GM21529 (cell line): Measurements from ENCODE around the gene PEX11G.

Experiments used
- ATAC-seq: cut with Tn5 transposase; IDR thresholded peaks from one replicate; pipeline ENCODE4 v1.9.1; 2021; ENCODE audit not compliant: unreplicated experiment

PEX11G gene

GRCh38 chr19:7522072-7522922, 33.5 kb upstream of the PEX11G start, which contains the start of gene MCOLN1:
Gene MCOLN1, plus strand, starts transcription at chr19:7522624. Its CDS starts 127 bp downstream, at chr19:7522751.
- ATAC-seq: peak; percentile 79

DNA sequence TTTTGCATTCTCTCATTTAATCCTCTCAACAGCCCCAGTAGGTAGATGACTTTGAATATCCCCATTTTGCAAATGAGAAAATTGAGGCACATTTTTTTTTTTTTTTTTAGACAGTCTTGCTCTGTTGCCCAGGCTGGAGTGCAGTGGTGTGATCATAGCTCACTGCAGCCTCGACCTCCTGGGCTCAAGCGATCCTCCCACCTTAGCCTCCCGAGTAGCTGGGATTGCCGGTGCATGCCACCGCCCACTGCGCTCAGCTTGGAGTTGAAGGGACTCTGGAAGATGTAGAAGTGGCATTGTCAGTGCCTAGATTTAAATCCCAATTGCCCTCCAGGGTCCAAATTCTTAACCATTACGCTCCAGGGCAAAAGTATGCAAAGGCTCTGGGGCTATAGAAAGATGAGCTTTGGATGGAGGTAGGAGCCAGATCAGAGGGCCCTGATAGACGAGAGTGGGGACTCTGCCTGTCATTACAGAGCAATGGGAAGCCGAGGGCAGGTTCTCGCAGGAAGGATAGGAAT, 32.8 kb upstream of the PEX11G start:
- no peak for ATAC-seq

GRCh38 chr19:7520131-7521051, 31.6 kb upstream of the PEX11G start:
- no peak for ATAC-seq

DNA sequence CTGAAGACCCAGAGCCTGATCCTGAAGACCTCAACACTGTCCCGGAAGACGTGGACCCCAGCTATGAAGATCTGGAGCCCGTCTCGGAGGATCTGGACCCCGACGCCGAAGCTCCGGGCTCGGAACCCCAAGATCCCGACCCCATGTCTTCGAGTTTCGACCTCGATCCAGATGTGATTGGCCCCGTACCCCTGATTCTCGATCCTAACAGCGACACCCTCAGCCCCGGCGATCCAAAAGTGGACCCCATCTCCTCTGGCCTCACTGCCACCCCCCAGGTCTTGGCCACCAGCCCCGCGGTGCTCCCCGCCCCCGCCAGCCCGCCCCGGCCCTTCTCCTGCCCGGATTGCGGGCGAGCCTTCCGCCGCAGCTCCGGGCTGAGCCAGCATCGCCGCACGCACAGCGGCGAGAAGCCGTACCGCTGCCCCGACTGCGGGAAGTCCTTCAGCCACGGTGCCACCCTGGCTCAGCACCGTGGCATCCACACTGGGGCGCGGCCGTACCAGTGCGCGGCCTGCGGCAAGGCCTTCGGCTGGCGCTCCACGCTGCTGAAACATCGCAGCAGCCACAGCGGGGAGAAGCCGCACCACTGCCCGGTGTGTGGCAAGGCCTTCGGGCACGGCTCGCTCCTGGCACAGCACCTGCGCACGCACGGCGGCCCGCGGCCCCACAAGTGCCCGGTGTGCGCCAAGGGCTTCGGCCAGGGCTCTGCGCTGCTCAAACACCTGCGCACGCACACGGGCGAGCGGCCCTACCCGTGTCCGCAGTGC, 30.7 kb upstream of the PEX11G start:
- no peak for ATAC-seq

DNA sequence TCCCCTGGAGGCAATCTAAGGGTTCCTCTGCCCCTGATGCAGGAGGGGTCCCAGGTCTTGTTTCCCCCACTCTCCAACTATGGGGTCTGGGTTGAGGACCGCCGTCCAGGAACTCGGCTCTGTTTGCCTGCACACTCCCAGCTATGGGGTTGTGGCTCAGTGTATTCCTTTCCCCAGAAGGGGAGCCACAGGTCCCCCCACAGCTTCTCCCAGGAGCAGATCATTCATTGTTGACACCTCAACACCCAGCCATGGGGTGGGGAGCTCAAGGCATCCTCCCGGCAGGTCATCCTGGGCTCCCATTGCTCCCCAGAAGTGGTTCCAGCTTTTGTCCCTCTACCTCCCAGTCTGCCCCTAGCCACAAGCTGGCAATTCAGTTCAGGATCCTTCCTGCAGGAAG, 28.0 kb upstream of the PEX11G start:
- no peak for ATAC-seq

DNA sequence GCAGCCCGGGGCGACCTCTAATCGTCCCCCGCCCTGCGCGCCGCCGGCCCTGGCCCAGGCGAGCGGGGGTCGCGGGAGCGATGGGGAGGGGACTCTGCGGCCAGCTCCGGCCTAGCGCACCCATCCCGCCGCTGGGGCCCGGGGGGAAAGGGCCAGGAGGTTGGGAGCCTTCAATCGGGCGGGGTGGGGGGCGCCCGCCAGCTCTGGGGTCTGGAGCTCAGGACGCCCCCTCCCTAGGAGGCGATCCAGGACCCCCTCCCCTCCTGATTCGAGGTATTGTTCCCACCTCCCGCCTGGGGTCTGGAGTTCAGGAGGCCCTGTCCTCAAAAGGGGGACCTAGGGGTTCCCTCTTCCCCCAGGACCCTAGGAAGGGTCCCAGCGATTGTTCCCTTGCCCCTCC, 27.5 kb upstream of the PEX11G start:
- ATAC-seq: no peak

DNA sequence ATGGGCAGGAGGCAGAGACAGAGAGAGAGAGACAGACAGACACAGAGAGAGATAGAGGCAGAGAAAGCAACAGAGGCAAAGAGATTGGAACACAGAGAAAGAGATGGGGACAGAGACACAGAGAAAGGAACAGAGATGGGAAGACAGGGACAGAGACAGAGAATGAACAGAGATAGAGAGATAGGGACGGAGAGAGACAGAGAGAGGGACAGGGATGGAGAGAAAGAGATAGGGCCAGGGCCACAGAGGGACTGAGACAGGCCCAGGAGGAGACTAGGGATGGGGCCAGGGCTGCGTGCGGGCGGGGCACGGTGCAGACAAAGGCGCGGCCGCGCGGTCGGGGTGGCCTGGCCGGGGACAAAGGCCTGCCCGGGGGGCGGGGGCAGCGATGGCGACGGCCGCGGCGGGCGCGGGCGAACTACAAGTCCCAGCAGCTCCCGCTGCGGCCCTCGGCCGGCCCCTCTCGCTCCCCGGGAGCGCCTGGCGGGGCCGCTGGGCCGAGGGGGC, 26.9 kb upstream of the PEX11G start, which contains the start of gene ZNF358:
ZNF358 (plus strand) TSS at position 459 of the 507 bp plus-strand sequence. CDS start 3,140 bp downstream, outside the sequence.
- no peak for ATAC-seq

DNA sequence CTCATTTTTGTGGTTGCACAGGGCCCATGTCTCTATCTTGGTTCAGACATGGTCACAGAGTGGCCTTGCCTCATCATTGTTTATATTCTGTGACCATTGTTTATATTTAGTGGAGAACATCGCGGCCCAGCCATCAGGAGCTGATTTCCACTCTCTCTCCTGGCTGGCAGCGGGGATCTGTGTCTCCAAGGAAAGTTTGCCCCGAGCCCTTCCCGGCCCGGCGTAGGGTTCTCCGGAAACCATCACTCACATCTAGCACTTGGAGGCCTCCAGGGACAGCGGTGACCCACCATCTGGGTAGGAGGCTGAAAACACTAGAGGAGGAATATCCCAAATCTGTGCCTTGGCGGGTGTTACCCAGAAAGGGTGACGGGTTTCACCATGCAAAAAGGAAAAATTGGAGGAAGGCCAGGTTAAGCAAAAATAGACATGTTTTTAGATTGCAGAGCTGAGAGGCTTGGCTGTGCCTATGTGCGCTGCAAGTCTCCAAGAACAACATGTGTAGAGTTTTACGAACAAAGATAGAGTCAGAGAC, 26.3 kb upstream of the PEX11G start:
- ATAC-seq: no peak

DNA sequence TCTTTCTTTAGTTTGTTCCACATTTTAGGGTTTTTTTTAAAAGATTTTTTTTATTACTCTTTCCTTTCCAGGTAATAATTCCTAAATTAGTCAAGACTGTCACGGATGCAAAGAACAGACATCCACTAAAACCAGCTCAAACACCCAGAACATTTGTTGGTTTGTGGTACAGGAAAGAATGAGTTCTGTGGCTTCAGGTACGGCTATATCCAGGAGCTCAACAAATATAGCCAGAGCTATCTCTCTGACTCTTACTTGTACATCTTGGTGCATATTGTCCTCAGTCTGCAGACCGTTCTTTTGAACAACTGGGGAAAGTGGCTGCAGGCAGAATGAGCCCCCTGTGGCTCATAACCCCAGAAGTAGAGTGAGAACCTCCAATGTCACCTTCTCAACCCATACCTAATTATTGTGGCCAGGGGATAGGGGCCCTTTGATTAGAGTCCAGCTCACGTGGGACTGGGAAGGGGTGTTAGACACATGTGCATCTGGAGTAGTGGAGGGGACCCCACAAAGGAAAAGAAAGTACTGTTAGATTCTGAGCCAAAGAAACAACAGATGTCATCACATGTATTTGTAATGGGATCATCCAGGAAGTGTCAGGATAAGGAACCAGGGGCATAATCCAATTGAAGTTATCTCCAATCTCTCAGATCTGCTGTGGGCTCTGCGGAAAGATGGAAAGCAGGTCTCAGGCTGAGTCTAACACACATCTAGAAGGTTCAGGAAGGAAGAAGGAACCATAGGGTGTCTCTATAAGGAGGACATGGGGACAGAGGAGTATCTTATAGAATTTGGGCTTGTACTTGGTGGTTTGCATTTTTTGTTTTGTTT, 25.2 kb upstream of the PEX11G start:
- no peak for ATAC-seq

GRCh38 chr19:7512400-7512851, 23.6 kb upstream of the PEX11G start:
- no peak for ATAC-seq

DNA sequence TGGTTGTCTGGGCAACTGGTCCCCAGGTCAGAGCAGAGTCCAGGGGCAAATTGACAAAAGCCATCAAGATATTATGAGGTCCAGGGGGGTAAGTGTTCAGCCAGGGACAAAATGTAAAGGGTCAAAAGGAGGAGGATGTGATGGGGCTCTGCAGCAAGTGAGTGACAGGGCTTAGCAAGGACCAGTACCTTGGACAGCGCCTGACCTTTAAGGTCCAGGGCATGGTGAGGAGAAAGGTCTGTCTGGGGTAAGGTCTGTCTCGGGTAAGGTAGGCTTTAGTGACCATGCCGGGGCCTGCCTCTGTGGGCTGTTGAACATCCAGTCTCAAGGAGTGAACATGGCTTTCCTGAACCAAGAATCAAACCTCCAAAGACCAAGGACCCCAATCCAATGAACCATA, 20.8 kb upstream of the PEX11G start:
- no peak for ATAC-seq

- no peak for ATAC-seq
Observed at GRCh38 chr19:7507884-7508283, 19.0 kb upstream of the PEX11G start.

DNA sequence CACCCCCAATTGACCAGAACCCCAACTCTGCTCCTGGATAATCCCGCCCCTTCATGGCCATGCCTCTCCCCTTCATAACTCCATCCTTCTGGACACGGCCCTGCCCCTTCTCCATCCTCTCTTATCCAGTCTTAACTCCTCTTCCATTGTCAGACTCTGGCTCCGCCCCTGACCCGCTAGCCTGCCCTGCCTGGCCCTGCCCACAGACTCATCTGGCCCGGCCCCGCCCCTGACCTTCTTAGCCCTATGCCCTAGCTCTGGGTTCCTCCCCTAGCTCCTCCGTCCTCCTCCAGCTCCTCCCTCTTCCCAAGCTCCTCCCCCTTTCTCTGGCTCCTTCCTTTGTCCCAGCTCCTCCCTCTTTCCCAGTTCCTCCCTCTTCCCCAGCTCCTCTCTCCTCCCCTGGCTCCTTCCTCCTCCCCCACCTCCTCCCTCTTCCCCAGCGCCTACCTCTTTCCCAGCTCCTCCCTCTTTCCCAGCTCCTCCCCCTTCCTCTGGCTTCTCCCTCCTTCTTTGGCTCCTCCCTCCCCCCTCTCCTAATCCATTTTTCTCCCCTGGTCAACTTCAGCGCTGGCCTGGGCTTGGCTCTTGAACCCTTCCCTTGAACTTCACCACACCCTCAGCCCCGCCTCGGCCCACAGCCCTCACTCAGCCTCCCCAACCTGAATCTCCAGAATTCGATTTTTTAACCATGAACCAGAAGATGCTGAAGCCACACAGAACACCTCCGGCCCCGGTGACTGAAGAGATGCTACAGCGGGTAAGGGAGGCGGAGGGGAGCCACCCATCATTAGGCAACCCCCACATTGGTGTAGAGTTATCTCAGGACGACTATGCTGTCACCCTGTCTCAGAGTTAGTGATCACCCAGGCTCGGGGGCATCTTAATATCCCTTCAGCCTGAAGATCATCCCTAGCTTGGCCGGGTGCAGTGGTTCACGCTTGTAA, 17.8 kb upstream of the PEX11G start:
- ATAC-seq: no peak

DNA sequence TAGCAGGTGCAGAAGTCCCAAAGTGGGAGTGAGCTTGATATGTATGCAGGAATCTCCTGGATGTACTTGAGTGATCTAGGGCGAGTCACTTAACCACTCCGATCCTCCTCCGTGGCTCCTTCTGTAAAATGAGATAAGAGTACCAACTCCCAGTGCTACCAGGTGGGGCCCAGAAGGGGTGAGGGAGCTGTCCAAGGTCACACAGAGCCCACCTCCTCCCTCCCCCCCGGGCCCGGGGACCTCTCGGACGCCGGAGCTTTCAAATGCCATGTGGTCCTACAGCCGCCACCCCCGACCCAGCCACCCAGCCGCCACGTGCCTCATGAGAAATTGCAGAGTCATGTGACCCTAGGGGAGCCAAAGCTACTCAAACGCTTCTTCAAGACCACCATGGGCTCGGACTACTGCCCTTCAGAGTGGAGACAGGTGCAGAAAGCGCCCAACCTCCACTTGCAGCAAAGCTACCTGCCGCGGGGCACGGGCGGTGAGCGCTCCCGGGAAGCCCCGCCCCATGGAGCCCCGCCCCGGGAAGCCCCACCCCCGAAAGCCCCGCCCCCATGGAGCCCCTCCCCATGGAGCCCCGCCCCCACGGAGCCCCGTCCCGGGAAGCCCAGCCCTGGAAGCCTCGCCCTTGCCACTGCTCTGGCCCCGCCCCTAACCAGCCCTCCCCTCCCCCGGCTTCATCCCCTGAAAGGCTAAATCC, 17.0 kb upstream of the PEX11G start:
- no peak for ATAC-seq

GRCh38 chr19:7505288-7505681, 16.4 kb upstream of the PEX11G start:
- ATAC-seq: no peak

- no peak for ATAC-seq
Observed at GRCh38 chr19:7504684-7505083, 15.8 kb upstream of the PEX11G start.

GRCh38 chr19:7502552-7502951, 13.7 kb upstream of the PEX11G start:
- no peak for ATAC-seq
